Activated T-helper 2 cell treated with anti-CD3 and anti-CD28 coated beads, Interferon-gamma antibody, Interleukin-2, Interleukin-4, amounts not matched to agents 10 μg/mL and 5 μg/mL and 100 μg/mL, durations not matched to agents 14 hours and 24 hours and 36 hours (primary cell): ENCODE results near the gene GNA15. TPM values are rescaled to one million over a fixed set of nuclear protein-coding genes. Genes with fewer than 3 reads are reported as not detected.

ENCODE experiments used
- DNase-seq: peaks from one replicate; pipeline ENCODE4 v3.0.0; 2021; ENCODE audit warnings: low spot score
- H3K27ac Mint-ChIP-seq: one replicate; pipeline ENCODE4 v1.8.0; 2021; ENCODE audit warnings: mixed read lengths
- H3K27me3 Mint-ChIP-seq: one replicate; pipeline ENCODE4 v1.8.0; 2021; ENCODE audit warnings: low read depth, mixed read lengths
- H3K36me3 Mint-ChIP-seq: one replicate; pipeline ENCODE4 v1.8.0; 2021; ENCODE audit warnings: low read depth, mixed read lengths
- H3K4me1 Mint-ChIP-seq: one replicate; pipeline ENCODE4 v1.8.0; 2021; ENCODE audit warnings: low read depth, mixed read lengths
- H3K4me3 Mint-ChIP-seq: one replicate; pipeline ENCODE4 v1.8.0; 2021; ENCODE audit warnings: low read depth, mild to moderate bottlenecking, moderate library complexity, mixed read lengths
- H3K9me3 Mint-ChIP-seq: one replicate; pipeline ENCODE4 v1.8.0; 2021; ENCODE audit warnings: mixed read lengths
- intact Hi-C: fragments of 100-400 bp; cut with micrococcal nuclease; formaldehyde crosslinking; loops from one replicate; pipeline ENCODE4 v1.15.1; 2023
- total RNA-seq: library from RNA; stranded (reverse); gene quantifications from 2 replicates; pipeline ENCODE4 v1.2.3, GENCODE V29; 2022

Gene GNA15
- total RNA-seq, 1 donor from 2014 or later: 174 TPM

DNA sequence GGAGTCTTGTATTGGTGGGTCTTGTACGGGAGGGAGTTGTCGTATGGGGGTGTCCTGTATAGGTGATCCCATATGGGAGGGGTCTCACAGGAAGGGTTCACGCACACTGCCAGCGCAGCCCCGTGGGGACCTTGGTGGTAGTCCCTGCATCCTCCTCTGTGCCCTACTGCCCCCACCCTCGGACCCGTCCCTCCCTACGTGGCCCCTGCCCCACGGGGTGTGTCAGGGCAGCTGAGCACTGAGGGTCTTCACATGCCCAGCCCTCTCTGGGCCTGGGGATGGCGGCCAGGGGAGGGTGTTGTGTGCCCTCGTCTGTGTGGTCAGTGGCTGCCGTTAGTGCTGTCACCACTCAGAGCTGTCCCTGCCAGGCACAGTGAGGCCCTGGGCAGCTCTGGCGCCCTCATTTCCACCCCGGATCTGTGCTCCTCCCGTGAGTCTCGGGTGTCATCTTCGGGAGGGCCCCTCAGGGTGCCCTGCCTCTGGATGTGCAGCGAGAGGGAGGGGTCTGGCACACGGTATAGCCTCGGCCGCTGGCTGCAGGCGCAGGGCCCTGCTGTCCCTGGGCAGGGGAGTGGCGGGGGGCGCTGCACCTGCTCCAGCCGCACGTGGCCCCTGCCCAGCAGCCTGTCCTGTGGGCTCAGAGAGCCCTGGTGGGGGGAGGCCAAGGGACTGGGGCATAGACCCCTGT lies 16.0 kb upstream of the GNA15 start:
- H3K4me1 Mint-ChIP-seq: peaks cover 4% of the 10 kb centered on the region
- H3K9me3 Mint-ChIP-seq: no peaks in the 10 kb centered on the region
- H3K36me3 Mint-ChIP-seq: no peaks in the 10 kb centered on the region
- no peak overlapping the region for H3K27ac Mint-ChIP-seq
- no peak overlapping the region for H3K4me3 Mint-ChIP-seq
- no peaks in the 10 kb centered on the region for H3K27me3 Mint-ChIP-seq
- intact Hi-C loops: no loop called here
- DNase-seq: no peak

- no peaks in the 10 kb centered on the region for H3K27me3 Mint-ChIP-seq
- peaks cover 5% of the 10 kb centered on the region for H3K4me1 Mint-ChIP-seq
- DNase-seq: no peak
- H3K36me3 Mint-ChIP-seq: no peaks in the 10 kb centered on the region
- H3K27ac Mint-ChIP-seq: no peak overlapping the region
- no peaks in the 10 kb centered on the region for H3K9me3 Mint-ChIP-seq
- no peak overlapping the region for H3K4me3 Mint-ChIP-seq
- intact Hi-C loops: no loop called here
Measured at GRCh38 chr19:3120611-3121276, 15.1 kb upstream of the GNA15 start.

GRCh38 chr19:3121396-3121795 lies 14.4 kb upstream of the GNA15 start:
- Mint-ChIP-seq H3K9me3 (no peaks in the 10 kb centered on the region), H3K4me3 (no peak overlapping the region), H3K36me3 (no peaks in the 10 kb centered on the region), H3K27me3 (no peaks in the 10 kb centered on the region), H3K27ac (no peak overlapping the region), H3K4me1 (peaks cover 8% of the 10 kb centered on the region)
- DNase-seq: no peak
- intact Hi-C loops: no loop called here

GRCh38 chr19:3121821-3122511 lies 13.9 kb upstream of the GNA15 start:
- intact Hi-C loops: no loop called here
- Mint-ChIP-seq H3K36me3 (no peaks in the 10 kb centered on the region), H3K9me3 (no peaks in the 10 kb centered on the region), H3K4me1 (peaks cover 8% of the 10 kb centered on the region), H3K4me3 (no peak overlapping the region), H3K27me3 (no peaks in the 10 kb centered on the region), H3K27ac (no peak overlapping the region)
- DNase-seq: no peak

DNA sequence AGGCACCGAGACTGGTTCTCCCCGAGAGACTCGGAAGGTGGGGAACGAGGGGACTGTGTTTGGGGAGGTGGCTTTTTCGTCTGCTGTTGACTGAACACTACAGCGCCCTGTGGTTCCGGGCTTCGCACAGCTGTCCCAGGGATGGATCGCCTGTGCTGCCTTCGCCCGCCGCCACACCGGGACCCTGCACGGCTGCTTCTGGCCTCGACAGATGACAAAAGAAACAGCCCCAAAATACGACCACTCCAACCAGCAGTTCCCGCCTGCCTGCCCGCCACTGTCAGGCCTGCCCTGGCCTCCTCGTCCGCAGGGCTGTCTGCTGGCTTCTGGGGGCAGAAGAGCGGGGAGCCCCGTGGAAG lies 13.3 kb upstream of the GNA15 start:
- no peaks in the 10 kb centered on the region for H3K9me3 Mint-ChIP-seq
- intact Hi-C loops: no loop called here
- no peaks in the 10 kb centered on the region for H3K27me3 Mint-ChIP-seq
- H3K4me3 Mint-ChIP-seq: no peak overlapping the region
- peaks cover 8% of the 10 kb centered on the region for H3K4me1 Mint-ChIP-seq
- no peak for DNase-seq
- no peak overlapping the region for H3K27ac Mint-ChIP-seq
- no peaks in the 10 kb centered on the region for H3K36me3 Mint-ChIP-seq

GRCh38 chr19:3123088-3123721 lies 12.6 kb upstream of the GNA15 start:
- Mint-ChIP-seq H3K4me3 (no peak overlapping the region), H3K27ac (no peak overlapping the region), H3K27me3 (no peaks in the 10 kb centered on the region), H3K4me1 (peaks cover 9% of the 10 kb centered on the region), H3K36me3 (no peaks in the 10 kb centered on the region), H3K9me3 (no peaks in the 10 kb centered on the region)
- intact Hi-C loops: no loop called here
- no peak for DNase-seq

DNA sequence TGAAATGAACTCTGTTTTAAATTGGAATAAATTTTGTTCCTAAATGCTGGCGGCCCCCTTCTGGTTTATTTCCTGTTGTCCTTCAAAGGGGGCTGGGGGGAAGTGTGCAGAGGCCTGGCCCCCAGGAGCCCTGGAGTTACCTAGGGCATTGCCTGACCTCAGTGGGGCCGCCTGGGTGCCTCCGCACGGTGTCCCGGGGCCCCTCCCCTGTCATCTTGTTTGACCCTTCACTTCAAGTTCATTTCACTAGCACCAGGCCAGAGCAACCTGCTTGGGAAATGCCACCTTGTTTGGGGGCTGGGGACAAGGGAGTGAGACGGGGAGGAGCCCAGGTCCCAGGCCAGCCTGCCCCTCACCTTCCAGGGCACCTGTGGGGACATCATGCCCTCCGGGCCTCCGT lies 11.9 kb upstream of the GNA15 start:
- Mint-ChIP-seq H3K36me3 (no peaks in the 10 kb centered on the region), H3K27ac (no peak overlapping the region), H3K4me3 (no peak overlapping the region), H3K9me3 (no peaks in the 10 kb centered on the region), H3K4me1 (peaks cover 10% of the 10 kb centered on the region), H3K27me3 (no peaks in the 10 kb centered on the region)
- DNase-seq: no peak
- intact Hi-C loops: no loop called here

DNA sequence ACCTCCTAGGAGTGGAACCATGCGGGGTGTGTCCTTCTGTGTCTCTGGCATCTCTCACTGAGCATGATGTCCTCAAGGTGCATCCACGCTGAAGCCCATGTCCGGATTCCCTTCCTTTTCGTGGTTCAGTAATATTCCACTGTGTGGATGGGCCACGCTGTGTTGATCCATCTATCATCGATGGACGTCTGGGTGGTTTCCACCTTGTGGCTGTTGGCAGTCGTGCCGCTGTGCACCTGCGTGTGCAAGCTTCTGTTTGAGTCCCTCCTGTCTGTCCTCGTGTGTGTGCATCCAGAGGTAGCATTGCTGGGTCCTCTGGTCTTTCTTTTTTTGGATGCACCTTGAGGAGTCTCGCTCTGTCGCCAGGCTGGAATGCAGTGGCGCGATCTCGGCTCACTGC lies 11.2 kb upstream of the GNA15 start:
- intact Hi-C loops: no loop called here

DNA sequence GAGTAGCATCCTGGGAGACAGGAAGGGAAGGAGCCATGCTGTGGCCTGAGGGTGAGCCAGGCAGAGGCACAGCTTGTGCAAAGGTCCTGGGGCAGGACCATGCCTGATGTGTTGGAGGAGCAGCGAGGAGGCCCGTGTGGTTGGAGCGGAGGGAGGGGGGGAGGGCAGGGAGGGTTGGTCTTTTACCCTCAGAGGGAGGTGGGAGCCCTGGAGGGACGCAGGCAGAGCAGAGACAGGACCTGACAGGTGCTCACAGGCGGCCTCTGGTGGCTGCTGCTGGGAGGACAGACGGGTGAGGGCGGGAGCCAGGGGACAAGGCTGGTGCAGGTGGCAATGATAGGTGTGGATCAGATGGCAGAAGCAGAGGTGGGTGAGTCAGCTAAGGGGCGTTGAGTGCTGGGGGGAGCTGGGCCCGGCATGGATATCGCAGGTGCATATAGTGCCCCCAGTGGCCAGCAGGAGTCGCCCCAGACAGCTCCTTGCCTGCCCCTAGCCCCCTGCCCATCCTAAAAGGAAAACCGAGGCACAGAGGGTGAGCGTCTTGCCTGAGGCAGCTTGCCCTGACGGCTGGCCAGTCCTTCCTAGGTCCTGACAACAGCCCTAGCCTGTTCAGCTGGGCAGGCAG lies 9.8 kb upstream of the GNA15 start:
- H3K36me3 Mint-ChIP-seq: no peaks in the 10 kb centered on the region
- H3K4me3 Mint-ChIP-seq: no peak overlapping the region
- intact Hi-C loops: no loop called here
- peak; percentile 60 for DNase-seq
- H3K27ac Mint-ChIP-seq: no peak overlapping the region
- H3K27me3 Mint-ChIP-seq: no peaks in the 10 kb centered on the region
- peaks cover 16% of the 10 kb centered on the region for H3K4me1 Mint-ChIP-seq
- no peaks in the 10 kb centered on the region for H3K9me3 Mint-ChIP-seq

More for the DNA sequence above, 11.2 kb upstream of the GNA15 start:
- no peak for DNase-seq
- no peaks in the 10 kb centered on the region for H3K36me3 Mint-ChIP-seq
- no peak overlapping the region for H3K27ac Mint-ChIP-seq
- H3K9me3 Mint-ChIP-seq: no peaks in the 10 kb centered on the region
- no peak overlapping the region for H3K4me3 Mint-ChIP-seq
- peaks cover 16% of the 10 kb centered on the region for H3K4me1 Mint-ChIP-seq
- no peaks in the 10 kb centered on the region for H3K27me3 Mint-ChIP-seq

GRCh38 chr19:3129112-3129511 lies 6.7 kb upstream of the GNA15 start:
- Mint-ChIP-seq H3K4me3 (no peak overlapping the region), H3K9me3 (no peaks in the 10 kb centered on the region), H3K27ac (no peak overlapping the region), H3K27me3 (no peaks in the 10 kb centered on the region), H3K4me1 (peaks cover 30% of the 10 kb centered on the region), H3K36me3 (peaks cover 4% of the 10 kb centered on the region)
- intact Hi-C loops: loop anchor here (2.0 kb wide), 1 partner anchor 34 kb away; no protein-coding TSS in a partner anchor
- no peak for DNase-seq

- intact Hi-C loops: no loop called here
- no peaks in the 10 kb centered on the region for H3K9me3 Mint-ChIP-seq
- DNase-seq: no peak
- no peaks in the 10 kb centered on the region for H3K27me3 Mint-ChIP-seq
- H3K4me3 Mint-ChIP-seq: no peak overlapping the region
- peaks cover 28% of the 10 kb centered on the region for H3K4me1 Mint-ChIP-seq
- H3K36me3 Mint-ChIP-seq: peaks cover 4% of the 10 kb centered on the region
- no peak overlapping the region for H3K27ac Mint-ChIP-seq
Measured at GRCh38 chr19:3131168-3131567, 4.7 kb upstream of the GNA15 start.

DNA sequence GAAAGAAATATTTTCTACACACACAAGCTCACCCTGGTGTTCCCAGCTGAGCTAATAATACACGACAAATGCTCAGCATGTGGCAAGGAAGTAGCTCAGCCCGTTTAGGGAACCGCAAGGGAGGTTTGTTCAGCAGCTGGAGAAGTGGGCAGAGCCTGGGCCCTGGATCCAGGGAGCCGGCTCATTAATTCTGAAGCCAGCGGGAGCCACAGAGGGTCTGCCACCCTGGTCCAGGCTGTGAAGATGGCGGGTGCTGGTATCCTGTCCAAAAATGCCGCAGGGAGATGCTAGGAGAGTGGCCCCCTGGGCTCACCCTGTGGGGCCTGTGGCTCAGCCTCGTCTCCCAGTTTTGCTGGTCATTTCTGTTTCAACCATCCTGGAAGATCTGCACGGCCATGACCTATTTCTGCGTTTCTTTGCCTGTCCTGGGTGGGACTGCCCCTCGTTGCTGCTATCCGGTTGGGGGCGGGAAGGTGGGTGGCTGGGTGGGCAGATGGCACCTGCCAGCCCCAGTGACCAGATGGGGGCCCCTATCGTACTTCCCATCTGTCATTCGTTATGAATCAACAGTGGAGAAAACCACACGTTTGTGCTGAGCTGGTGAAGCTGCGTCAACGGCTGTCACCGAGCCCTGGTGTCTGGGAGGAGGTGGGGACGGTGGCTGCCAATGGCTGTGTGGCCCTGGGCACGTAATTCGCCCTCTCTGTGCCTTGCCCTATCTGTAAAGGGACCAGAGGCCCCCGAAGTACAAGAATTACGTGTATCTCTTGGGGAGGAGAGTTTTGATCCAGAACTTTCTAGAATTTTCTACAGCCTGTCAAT lies 2.7 kb upstream of the GNA15 start:
- H3K36me3 Mint-ChIP-seq: peaks cover 17% of the 10 kb centered on the region
- no peaks in the 10 kb centered on the region for H3K27me3 Mint-ChIP-seq
- peak overlapping the region; percentile 87 for H3K27ac Mint-ChIP-seq
- peak overlapping the region; percentile 53 for H3K4me3 Mint-ChIP-seq
- no peaks in the 10 kb centered on the region for H3K9me3 Mint-ChIP-seq
- intact Hi-C loops: loop anchor here (1.0 kb wide), 3 partner anchors 9 to 47 kb away; no protein-coding TSS in a partner anchor
- H3K4me1 Mint-ChIP-seq: peaks cover 29% of the 10 kb centered on the region
- peak; percentile 79 for DNase-seq
